Coronary artery (tissue), 2 donors: ENCODE results near the gene TMEM167B.
"Not testable (repeated sequence)": the region's sequence is repeated elsewhere in the genome, so short reads cannot be mapped to it uniquely, and the experiment has no call there.

Experiments used
- DNase-seq: peaks from one replicate; pipeline ENCODE4 v3.0.0-alpha.2; 2017; ENCODE audit warnings: low spot score
- H3K27ac ChIP-seq, 2 donors: fragments of 200-600 bp; sonication (generic); one replicate each; pipeline ENCODE4 v1.5.1; 2016 to 2019
- H3K4me3 ChIP-seq: fragments of 200-600 bp; sonication (generic); 2 replicates; pipeline ENCODE4 v1.5.1; 2016; ENCODE audit warnings: mild to moderate bottlenecking, moderate library complexity
- TF ChIP-seq, protein P1 (sequence below): fragments of 200-600 bp; sonication (generic); IDR thresholded peaks from one replicate; pipeline ENCODE4 v1.5.1; 2019; ENCODE audit warnings: antibody characterized with exemption

The TMEM167B gene

DNA sequence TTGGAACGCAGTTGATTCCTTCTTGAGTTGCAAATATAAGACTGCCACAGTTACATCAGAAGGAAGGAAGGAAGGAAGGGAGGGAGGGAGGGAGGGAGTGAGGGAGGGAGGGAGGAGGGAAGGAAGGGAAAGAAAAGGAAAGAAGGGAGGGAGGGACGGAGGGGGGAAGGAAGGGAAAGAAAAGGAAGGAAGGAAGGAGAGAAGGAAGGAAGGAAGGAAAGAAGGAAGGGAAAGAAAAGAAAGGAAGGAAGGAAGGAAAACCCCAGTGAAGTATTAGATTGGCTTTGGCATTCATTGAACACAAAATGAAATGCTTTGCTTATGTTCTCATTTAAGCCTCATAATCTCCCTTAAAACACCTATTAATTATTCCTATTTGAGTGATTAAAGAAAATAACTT lies 42.2 kb upstream of the TMEM167B start:
- no peak overlapping the region for H3K27ac ChIP-seq
- no peak for DNase-seq
- TF ChIP-seq, protein P1, sequence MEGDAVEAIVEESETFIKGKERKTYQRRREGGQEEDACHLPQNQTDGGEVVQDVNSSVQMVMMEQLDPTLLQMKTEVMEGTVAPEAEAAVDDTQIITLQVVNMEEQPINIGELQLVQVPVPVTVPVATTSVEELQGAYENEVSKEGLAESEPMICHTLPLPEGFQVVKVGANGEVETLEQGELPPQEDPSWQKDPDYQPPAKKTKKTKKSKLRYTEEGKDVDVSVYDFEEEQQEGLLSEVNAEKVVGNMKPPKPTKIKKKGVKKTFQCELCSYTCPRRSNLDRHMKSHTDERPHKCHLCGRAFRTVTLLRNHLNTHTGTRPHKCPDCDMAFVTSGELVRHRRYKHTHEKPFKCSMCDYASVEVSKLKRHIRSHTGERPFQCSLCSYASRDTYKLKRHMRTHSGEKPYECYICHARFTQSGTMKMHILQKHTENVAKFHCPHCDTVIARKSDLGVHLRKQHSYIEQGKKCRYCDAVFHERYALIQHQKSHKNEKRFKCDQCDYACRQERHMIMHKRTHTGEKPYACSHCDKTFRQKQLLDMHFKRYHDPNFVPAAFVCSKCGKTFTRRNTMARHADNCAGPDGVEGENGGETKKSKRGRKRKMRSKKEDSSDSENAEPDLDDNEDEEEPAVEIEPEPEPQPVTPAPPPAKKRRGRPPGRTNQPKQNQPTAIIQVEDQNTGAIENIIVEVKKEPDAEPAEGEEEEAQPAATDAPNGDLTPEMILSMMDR: no peak
- no peak overlapping the region for H3K4me3 ChIP-seq

DNA sequence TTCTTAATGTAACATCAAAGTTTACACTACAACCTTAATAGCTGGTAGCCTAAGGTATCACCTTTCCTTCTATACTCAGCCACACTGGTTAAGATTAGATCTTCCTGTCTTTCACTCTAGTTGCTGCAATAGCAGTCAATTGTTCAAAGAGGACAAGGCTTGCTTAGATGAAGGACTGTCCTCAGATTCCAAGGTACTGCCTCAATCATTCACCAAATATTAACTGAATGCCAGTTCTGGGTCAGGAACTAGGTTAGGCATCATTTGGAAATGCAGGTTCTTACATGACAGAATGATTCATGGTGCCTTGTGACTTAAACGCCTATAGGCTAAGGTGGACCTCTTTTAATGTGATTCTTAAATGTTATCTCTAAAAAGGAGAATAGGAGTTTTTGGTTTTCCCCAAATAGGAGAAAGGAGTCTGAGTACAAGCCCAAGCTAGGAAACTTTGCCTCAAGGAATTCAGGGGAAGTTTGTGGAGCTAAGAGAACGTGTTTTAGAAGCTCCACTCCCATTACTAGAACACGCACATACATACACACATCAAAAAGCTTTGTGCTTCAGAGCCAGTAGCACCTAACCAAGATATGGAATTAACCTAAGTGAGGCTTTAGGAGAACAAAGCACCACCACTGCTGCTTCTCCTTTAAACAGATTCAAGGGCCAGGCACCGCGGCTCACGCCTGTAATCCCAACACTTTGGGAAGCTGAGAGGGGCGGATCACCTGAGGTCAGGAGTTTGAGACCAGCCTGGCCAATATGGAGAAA lies 40.2 kb upstream of the TMEM167B start:
- DNase-seq: no peak
- H3K4me3 ChIP-seq: no peak overlapping the region
- no peak overlapping the region for H3K27ac ChIP-seq
- TF ChIP-seq, protein P1: no peak

DNA sequence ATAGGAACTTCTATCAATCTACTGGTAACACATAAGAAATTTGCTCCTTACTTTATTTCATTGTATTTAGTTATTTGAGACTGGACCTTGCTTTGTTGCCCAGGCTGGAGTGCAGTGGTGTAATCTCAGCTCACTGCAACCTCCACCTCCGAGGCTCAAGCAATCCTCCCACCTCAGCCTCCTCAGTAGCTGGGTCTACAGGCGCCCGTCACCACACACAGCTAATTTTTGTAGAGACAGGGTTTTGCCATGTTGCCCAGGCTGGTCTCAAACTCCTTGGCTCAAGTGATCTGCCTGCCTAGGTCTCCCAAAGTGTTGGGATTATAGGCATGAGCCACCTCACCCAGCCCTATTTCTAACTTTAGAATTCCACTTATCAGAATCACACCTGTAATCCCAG lies 38.4 kb upstream of the TMEM167B start:
- DNase-seq, H3K4me3 ChIP-seq: not testable (repeated sequence)

DNA sequence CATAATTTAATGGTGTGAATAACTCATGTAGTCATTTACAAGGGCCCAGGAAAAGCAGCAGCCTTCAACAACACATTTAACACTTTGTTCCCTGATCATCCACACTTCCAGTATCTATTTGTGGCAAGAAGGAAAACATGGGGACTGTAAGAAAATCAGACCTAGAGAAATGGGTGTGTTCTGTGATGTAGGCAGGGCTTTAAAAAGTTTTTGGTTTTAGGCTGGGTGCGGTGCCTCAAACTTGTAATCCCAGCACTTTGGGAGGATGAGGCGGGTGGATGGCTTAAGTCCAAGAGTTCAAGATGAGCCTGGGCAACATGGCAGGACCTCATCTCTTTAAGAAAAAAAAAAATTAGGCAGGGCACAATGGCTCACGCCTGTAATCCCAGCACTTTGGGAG lies 34.5 kb upstream of the TMEM167B start:
- DNase-seq: no peak
- Histone ChIP-seq H3K27ac (no peak overlapping the region), H3K4me3 (no peak overlapping the region)
- TF ChIP-seq, protein P1: no peak

More for the DNA sequence above, 38.4 kb upstream of the TMEM167B start:
- not testable (repeated sequence) for H3K27ac ChIP-seq

DNA sequence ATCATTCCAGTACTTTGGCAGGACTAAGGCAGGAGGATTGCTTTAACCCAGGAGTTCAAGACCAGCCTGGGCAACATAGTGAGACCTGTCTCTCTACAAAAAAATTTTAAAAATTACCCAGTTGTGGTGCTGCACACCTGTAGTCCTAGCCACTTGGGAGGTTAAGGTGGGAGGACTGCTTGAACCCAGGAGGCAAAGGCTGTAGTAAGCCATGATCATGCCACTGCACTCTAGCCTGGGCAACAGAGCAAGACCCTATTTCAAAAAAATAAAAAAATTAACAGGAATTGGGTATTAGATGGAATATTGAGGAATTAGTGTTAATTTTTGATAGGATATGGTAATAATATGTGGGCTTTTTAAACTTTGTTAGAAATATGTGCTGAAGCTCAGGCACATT lies 31.5 kb upstream of the TMEM167B start:
- TF ChIP-seq, protein P1: no peak
- Histone ChIP-seq H3K27ac (no peak overlapping the region), H3K4me3 (no peak overlapping the region)
- no peak for DNase-seq

DNA sequence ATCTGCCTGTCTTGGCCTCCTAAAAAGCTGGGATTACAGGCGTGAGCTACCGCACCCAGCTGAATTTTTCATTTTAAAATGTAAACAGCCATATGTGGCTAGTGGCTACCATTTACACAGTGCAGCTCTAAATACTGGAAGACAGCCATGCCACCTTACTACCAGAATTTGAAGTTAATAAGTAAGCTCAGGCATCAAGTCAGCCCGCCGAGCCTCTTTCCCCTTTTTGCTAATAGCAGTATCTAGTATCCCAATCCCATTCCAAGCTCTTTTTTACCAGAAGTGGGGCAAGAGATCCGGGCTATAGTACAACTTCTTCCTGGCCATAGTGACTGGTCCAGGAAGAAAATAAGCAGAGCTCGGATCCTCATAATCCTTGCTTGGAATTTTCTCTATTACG lies 29.9 kb upstream of the TMEM167B start:
- TF ChIP-seq, protein P1: no peak
- H3K27ac ChIP-seq: no peak overlapping the region
- no peak for DNase-seq
- H3K4me3 ChIP-seq: no peak overlapping the region

DNA sequence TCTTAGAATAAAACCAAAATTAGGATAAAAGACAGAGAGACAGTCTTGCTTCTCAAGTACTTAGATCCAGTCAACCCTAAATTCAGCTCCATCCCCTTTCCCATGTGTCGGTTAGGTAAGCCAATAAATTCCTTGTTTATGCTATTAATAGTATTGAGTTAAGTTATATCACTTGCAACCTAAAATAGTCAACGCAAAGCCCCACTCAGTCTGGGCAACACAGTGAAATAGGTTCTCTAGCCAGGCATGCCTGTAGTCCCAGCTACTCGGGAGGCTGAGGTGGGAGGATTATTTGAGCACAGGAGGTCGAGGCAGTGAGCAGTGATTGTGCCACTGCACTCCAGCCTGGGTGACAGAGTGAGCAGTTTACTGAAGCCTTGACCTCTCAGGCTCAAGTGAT lies 29.4 kb upstream of the TMEM167B start:
- DNase-seq: no peak
- Histone ChIP-seq H3K4me3 (no peak overlapping the region), H3K27ac (no peak overlapping the region)
- TF ChIP-seq, protein P1: no peak
